BLaER1 (cell line): ENCODE data around the gene CTNNA1.
A peak's percentile ranks its signal among the peaks of the same experiment; 100 is the strongest.

Experiments used
- H3K27ac ChIP-seq: shearing (Covaris generic); formaldehyde crosslinking; 2 replicates; pipeline ENCODE4 v1.8.1; 2022
- H3K27me3 ChIP-seq: shearing (Covaris generic); formaldehyde crosslinking; 2 replicates; pipeline ENCODE4 v1.8.1; 2022
- H3K36me3 ChIP-seq: shearing (Covaris generic); formaldehyde crosslinking; 2 replicates; pipeline ENCODE4 v1.8.1; 2022
- H3K4me1 ChIP-seq: shearing (Covaris generic); formaldehyde crosslinking; 2 replicates; pipeline ENCODE4 v1.8.1; 2022
- H3K4me2 ChIP-seq: shearing (Covaris generic); formaldehyde crosslinking; 2 replicates; pipeline ENCODE4 v1.8.1; 2022
- H3K4me3 ChIP-seq: shearing (Covaris generic); formaldehyde crosslinking; 2 replicates; pipeline ENCODE4 v1.8.1; 2022
- H3K9ac ChIP-seq: shearing (Covaris generic); formaldehyde crosslinking; 2 replicates; pipeline ENCODE4 v1.8.1; 2022
- H3K9me3 ChIP-seq: shearing (Covaris generic); formaldehyde crosslinking; 2 replicates; pipeline ENCODE4 v1.8.1; 2022
- H4K20me1 ChIP-seq: shearing (Covaris generic); formaldehyde crosslinking; 2 replicates; pipeline ENCODE4 v1.8.1; 2022
- Cebpa-rat ChIP-seq: shearing (Covaris generic); IDR thresholded peaks from 2 replicates; pipeline ENCODE4 v1.8.1; 2022

The CTNNA1 gene

DNA sequence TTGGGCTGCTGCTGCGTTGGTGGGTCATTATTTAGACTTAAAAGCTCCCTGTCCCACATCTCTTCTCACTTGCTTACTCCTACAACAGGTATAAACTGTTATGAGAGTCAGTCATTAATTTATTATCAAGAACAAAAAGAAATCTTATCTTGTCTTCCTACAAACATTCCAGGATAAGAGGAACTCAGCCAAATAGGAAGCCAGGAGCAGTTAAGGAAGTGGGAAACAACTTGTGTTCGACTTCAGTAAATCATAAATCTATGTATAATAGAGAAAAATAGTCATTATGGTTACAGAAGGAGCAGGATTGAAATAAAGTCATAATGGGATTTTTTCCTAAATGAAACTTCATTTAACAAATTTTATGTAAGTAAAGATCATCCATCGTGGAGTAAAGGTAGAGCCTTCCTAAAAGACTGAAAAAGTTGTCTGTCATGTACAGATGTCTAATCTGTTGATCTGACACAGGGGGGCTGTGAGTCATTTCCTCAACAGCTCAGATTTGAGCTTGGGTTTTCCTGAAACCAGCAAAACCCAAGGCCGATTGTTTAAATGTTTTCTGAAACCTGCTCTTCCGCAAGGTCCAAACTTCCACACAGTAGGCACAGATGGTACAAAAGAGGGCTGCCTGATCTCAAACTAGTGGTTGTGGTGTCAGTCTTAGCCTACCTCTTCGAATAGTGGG lies 147.2 kb downstream of the CTNNA1 start:
- Histone ChIP-seq H3K9ac (0 out of 2 replicates have a peak overlapping the region, but pooled peaks have one; percentile 45), H3K27ac (peak overlapping the region; percentile 71), H3K9me3 (peaks cover 7% of the 10 kb centered on the region; the same call in 1 of the 2 replicates), H3K27me3 (no peaks in the 10 kb centered on the region), H3K4me2 (peak overlapping the region; percentile 62), H4K20me1 (no peaks in the 10 kb centered on the region), H3K4me3 (no peak overlapping the region), H3K4me1 (peaks cover 48% of the 10 kb centered on the region), H3K36me3 (peaks cover 47% of the 10 kb centered on the region)
- no peak for TF ChIP-seq Cebpa-rat

GRCh38 chr5:138901716-138902115 lies 148.5 kb downstream of the CTNNA1 start:
- H3K27me3 ChIP-seq, result no peaks in the 10 kb centered on the region
- peaks cover 53% of the 10 kb centered on the region for H3K36me3 ChIP-seq
- H3K4me1 ChIP-seq, result peaks cover 48% of the 10 kb centered on the region
- no peak for TF ChIP-seq Cebpa-rat
- no peak overlapping the region for H3K4me3 ChIP-seq
- H3K9ac ChIP-seq, result 0 out of 2 replicates have a peak overlapping the region, but pooled peaks have one; percentile 13
- no peaks in the 10 kb centered on the region for H4K20me1 ChIP-seq
- peak overlapping the region; percentile 71 for H3K27ac ChIP-seq
- peak overlapping the region; percentile 62 for H3K4me2 ChIP-seq
- H3K9me3 ChIP-seq, result peaks cover 14% of the 10 kb centered on the region; the same call in 1 of the 2 replicates

- Histone ChIP-seq H3K9ac (no peak overlapping the region), H3K27ac (0 out of 2 replicates have a peak overlapping the region, but pooled peaks have one; percentile 71), H3K4me2 (no peak overlapping the region), H3K4me1 (peaks cover 43% of the 10 kb centered on the region), H3K4me3 (no peak overlapping the region), H3K9me3 (peaks cover 30% of the 10 kb centered on the region), H3K27me3 (no peaks in the 10 kb centered on the region), H4K20me1 (no peaks in the 10 kb centered on the region), H3K36me3 (peaks cover 62% of the 10 kb centered on the region)
- TF ChIP-seq Cebpa-rat, result no peak
Observed at GRCh38 chr5:138903130-138903775, 150.0 kb downstream of the CTNNA1 start.

- Histone ChIP-seq H3K27ac (no peak overlapping the region), H4K20me1 (no peaks in the 10 kb centered on the region), H3K36me3 (peaks cover 81% of the 10 kb centered on the region), H3K9ac (no peak overlapping the region), H3K27me3 (no peaks in the 10 kb centered on the region), H3K4me3 (no peak overlapping the region), H3K4me1 (peaks cover 28% of the 10 kb centered on the region), H3K9me3 (peaks cover 53% of the 10 kb centered on the region), H3K4me2 (no peak overlapping the region)
- no peak for TF ChIP-seq Cebpa-rat
Observed at GRCh38 chr5:138905541-138905940, 152.3 kb downstream of the CTNNA1 start.

DNA sequence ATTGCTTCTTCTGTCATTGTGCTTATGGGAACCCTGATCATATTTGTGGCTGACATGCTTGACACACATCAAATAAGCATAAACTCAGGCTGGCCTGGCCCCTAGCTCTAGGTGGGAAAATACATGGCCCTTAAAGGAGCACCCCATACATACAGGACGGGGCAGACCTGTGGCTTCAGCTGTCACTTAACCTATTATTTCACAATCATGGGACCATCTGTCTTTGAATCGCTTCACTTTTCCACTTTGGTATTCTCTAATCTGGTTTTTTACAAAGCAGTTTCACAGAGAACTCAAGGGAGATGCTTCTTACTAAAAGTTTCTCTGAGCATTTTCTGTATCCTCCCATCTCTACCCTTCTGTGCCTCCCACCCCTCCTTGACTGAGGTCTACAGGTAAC lies 156.5 kb downstream of the CTNNA1 start:
- H3K4me2 ChIP-seq, result no peak overlapping the region
- peak overlapping the region; percentile 23; the same call in 1 of the 2 replicates for H3K4me3 ChIP-seq
- H3K36me3 ChIP-seq, result peaks cover 85% of the 10 kb centered on the region
- H3K27me3 ChIP-seq, result no peaks in the 10 kb centered on the region
- H3K4me1 ChIP-seq, result peaks cover 11% of the 10 kb centered on the region
- no peak overlapping the region for H3K9ac ChIP-seq
- peaks cover 46% of the 10 kb centered on the region for H3K9me3 ChIP-seq
- H3K27ac ChIP-seq, result no peak overlapping the region
- H4K20me1 ChIP-seq, result no peaks in the 10 kb centered on the region
- TF ChIP-seq Cebpa-rat, result peak; percentile 21; the same call in 1 of the 2 replicates

DNA sequence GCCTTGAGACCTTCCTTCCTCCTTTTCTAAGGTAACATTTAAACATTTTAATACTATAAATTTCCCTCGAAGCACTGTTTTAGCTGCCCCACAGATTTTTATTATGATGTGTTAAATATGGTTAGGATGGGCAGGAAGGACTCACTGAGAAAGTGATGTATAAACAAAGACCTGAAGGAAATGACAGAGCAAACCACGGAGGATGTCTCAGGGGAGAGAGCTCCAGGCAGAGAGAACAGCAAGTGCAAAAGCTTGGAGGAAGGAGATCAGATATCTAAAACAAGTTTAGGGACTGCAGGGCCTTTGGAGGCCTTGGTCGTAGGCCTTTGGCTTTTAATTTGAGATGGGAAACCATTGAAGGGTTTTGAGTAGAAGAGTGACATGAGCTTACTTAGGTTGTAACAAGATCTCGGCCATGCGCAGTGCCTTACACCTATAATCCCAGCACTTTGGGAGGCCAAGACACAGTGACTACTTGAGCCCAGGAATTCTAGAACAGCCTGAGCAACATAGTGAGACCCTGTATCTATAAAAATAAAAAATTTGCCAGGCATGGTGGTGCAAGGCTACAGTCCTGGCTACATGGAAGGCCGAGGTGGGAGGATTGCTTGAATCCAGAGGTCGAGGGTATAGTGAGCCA lies 157.4 kb downstream of the CTNNA1 start:
- Histone ChIP-seq H3K27me3 (no peaks in the 10 kb centered on the region), H3K4me1 (peaks cover 11% of the 10 kb centered on the region), H3K4me2 (peak overlapping the region; percentile 40), H3K27ac (peak overlapping the region; percentile 29; the same call in 1 of the 2 replicates), H3K9ac (0 out of 2 replicates have a peak overlapping the region, but pooled peaks have one; percentile 34), H3K9me3 (peaks cover 46% of the 10 kb centered on the region), H3K36me3 (peaks cover 84% of the 10 kb centered on the region), H4K20me1 (no peaks in the 10 kb centered on the region), H3K4me3 (no peak overlapping the region)
- TF ChIP-seq Cebpa-rat, result no peak

- Histone ChIP-seq H3K27me3 (no peaks in the 10 kb centered on the region), H4K20me1 (no peaks in the 10 kb centered on the region), H3K4me2 (no peak overlapping the region), H3K4me3 (no peak overlapping the region), H3K4me1 (peaks cover 11% of the 10 kb centered on the region), H3K9me3 (peaks cover 41% of the 10 kb centered on the region), H3K36me3 (peaks cover 78% of the 10 kb centered on the region), H3K27ac (no peak overlapping the region), H3K9ac (no peak overlapping the region)
- TF ChIP-seq Cebpa-rat, result no peak
Observed at GRCh38 chr5:138911441-138911840, 158.2 kb downstream of the CTNNA1 start.

DNA sequence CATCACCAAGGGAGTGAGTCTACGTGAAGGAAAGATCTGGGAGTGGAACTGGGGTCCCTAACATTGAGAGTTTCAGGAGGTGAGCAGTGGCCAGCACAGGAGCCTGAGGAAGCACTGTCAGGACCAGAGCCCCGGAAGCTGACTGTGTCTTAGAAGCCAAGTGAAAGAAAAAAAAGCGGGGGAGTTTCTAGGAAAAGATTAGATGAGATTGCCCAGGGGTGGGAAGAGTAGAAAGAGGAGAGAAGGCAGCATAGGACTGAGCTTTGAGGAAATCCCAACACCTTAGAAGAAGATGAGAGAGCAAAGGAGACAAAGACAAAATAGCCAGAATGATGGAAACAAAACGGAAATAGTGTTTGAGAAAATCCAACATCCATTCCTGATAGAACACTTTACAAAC lies 158.9 kb downstream of the CTNNA1 start:
- Histone ChIP-seq H4K20me1 (no peaks in the 10 kb centered on the region), H3K4me3 (no peak overlapping the region), H3K4me1 (peaks cover 11% of the 10 kb centered on the region), H3K27ac (no peak overlapping the region), H3K4me2 (no peak overlapping the region), H3K27me3 (no peaks in the 10 kb centered on the region), H3K9me3 (peaks cover 35% of the 10 kb centered on the region), H3K36me3 (peaks cover 71% of the 10 kb centered on the region), H3K9ac (no peak overlapping the region)
- TF ChIP-seq Cebpa-rat, result no peak

DNA sequence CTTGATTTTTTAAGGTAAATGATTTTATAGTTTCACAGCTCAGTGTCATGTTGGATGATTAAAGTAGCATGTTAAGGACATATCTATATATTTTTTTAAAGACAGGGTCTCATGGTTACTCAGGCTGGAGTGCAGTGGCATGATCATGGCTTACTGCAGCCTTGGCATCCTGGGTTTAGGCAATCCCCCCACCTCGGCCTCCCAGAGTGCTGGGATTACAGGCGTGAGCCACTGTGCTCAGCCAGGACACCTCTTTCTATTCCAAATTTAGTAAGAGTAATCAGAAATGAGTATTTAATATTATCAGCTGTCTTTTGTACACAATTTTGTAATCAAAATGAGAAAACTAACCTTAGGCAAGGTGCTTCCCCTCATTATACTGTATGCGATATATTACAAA lies 160.5 kb downstream of the CTNNA1 start:
- H3K4me3 ChIP-seq, result no peak overlapping the region
- peaks cover 64% of the 10 kb centered on the region for H3K36me3 ChIP-seq
- no peak overlapping the region for H3K27ac ChIP-seq
- H3K9ac ChIP-seq, result no peak overlapping the region
- H4K20me1 ChIP-seq, result 0 out of 2 replicates have a peak, but pooled peaks cover 9% of the 10 kb centered on the region
- no peak overlapping the region for H3K4me2 ChIP-seq
- peaks cover 16% of the 10 kb centered on the region for H3K4me1 ChIP-seq
- H3K27me3 ChIP-seq, result no peaks in the 10 kb centered on the region
- no peak for TF ChIP-seq Cebpa-rat
- peaks cover 18% of the 10 kb centered on the region for H3K9me3 ChIP-seq
